Adrenal gland (tissue), 12 donors: ENCODE data around the gene NAV2. TPM values are rescaled to one million over a fixed set of nuclear protein-coding genes. Genes with fewer than 3 reads are reported as not detected.

Experiments used
- DNase-seq, 7 donors: peaks; one replicate each; pipeline ENCODE4 v3.0.0-alpha.2; 2019 to 2020
- H3K27ac ChIP-seq, 5 donors: fragments of 200-600 bp; sonication (generic) in 4 of 5; 1 replicate in 3 of 5; 2 replicates in 2 of 5; pipeline versions ENCODE4 v1.5.1 to v1.8.0; 2016 to 2020; ENCODE audit warnings: mild to moderate bottlenecking in 1 of 5
- H3K27me3 ChIP-seq: fragments of 200-600 bp; 2 replicates; pipeline ENCODE4 v1.8.0; 2021
- H3K36me3 ChIP-seq, 2 donors: fragments of 200-600 bp; replicated peaks in 1 of 2; 1 replicate in 1 of 2; 2 replicates in 1 of 2; pipeline versions ENCODE4 v1.5.1 to v1.8.0; 2018 to 2022
- H3K4me1 ChIP-seq, 2 donors: fragments of 200-600 bp; replicated peaks in 1 of 2; 1 replicate in 1 of 2; 2 replicates in 1 of 2; pipeline versions ENCODE4 v1.5.1 to v1.8.0; 2018 to 2021
- H3K4me3 ChIP-seq, 4 donors: fragments of 200-600 bp; sonication (generic) in 3 of 4; one replicate each; pipeline ENCODE4 v1.5.1; 2016 to 2018
- H3K9me3 ChIP-seq, 3 donors: fragments of 200-600 bp; sonication (generic) in 1 of 3; replicated peaks in 1 of 3; 1 replicate in 2 of 3; 2 replicates in 1 of 3; pipeline versions ENCODE4 v1.5.1 to v1.8.0; 2016 to 2021
- CTCF ChIP-seq, 6 experiments: fragments of 450-650 bp in 4 of 6; fragments of 200-600 bp in 2 of 6; sonication (generic) in 1 of 6; IDR thresholded peaks; 1 replicate in 5 of 6; 2 replicates in 1 of 6; pipeline versions ENCODE4 v1.5.1 to v1.8.0; 2016 to 2021; ENCODE audit warnings: antibody characterized with exemption in 6 of 6, mild to moderate bottlenecking in 2 of 6, moderate library complexity in 1 of 6
- POLR2A ChIP-seq, 2 donors: fragments of 450-650 bp; IDR thresholded peaks; one replicate each; pipeline ENCODE4 v1.6.1; 2017; ENCODE audit warnings: antibody characterized with exemption in 2 of 2, mild to moderate bottlenecking in 2 of 2, moderate library complexity in 1 of 2
- WGBS, 4 donors: extraction: QIAGEN DNeasy Blood & Tissue Kit in 2 of 4; methylation state at CpG; one replicate each; pipeline versions ENCODE4 v1.1.5 to v1.1.7; 2013 to 2017; 5-methylcytosine and 5-hydroxymethylcytosine counted together
- intact Hi-C, 2 donors: fragments of 100-400 bp; cut with DNase I; formaldehyde crosslinking; loops; one replicate each; pipeline versions ENCODE4 v1.14.1 to v1.15.0; 2022 to 2023
- polyA plus RNA-seq, 3 donors: library from polyadenylated mRNA; stranded (reverse); fragments of 200-250 nt in 2 of 3; fragments of 350-450 nt in 1 of 3; fragmentation: Illumina TruSeq in 1 of 3; extraction: RNeasy Lipid Tissue Mini Kit (QIAGEN cat#74804) in 1 of 3; gene quantifications; one replicate each; pipeline ENCODE4 v1.2.3, GENCODE V29; 2013 to 2014
- total RNA-seq, 9 donors: library from RNA; depleted of rRNA in 4 of 9; stranded (reverse); fragments of >200 nt in 4 of 9; fragments of 120-200 nt in 1 of 9; fragmentation: NEBNext Ultra II Directional in 1 of 9; extraction: Animal tissue kit (Norgen Biotek cat#: 25700) in 1 of 9; gene quantifications; one replicate each; pipeline versions ENCODE4 v1.1.0 to v1.2.4, GENCODE V29; 2013 to 2023
- donor health status: healthy with polysubstance abuse.
- donor health status: Bipolar disorder and iron deficiency.
- donor health status: DM: yes; HTN: yes; CAD: no.
- donor health status: DM: no; HTN: no; CAD: no.
- donor health status: DM: no; HTN: no; CAD: no.
- donor health status: DM: yes; HTN: yes; CAD: no.

NAV2 gene
- total and polyA plus RNA-seq, 12 donors = 1.6 to 9.2 (median 5.5) TPM

- intact Hi-C loops = no loop called here
- Histone ChIP-seq H3K4me1 (no peaks in the 10 kb centered on the region), H3K27me3 (no peaks in the 10 kb centered on the region), H3K4me3 (no peak overlapping the region), H3K9me3 (no peaks in the 10 kb centered on the region), H3K27ac (no peak overlapping the region), H3K36me3 (no peaks in the 10 kb centered on the region)
- no peak for DNase-seq
- WGBS, 4 donors = 65 to 72% (median 68%) methylated on average over 4 of the region's 4 CpGs
- TF ChIP-seq CTCF (IDR thresholded peaks at IDR 0.05) (no peak), POLR2A (IDR thresholded peaks at IDR 0.05) (no peak)
Measured at GRCh38 chr11:19961225-19961624, 248.6 kb downstream of the NAV2 start.

GRCh38 chr11:19962053-19962800 is 249.6 kb downstream of the NAV2 start:
- no peak overlapping the region for H3K27ac ChIP-seq
- TF ChIP-seq POLR2A (IDR thresholded peaks at IDR 0.05) (no peak), CTCF (IDR thresholded peaks at IDR 0.05) (no peak)
- H3K36me3 ChIP-seq = no peaks in the 10 kb centered on the region
- H3K9me3 ChIP-seq = no peaks in the 10 kb centered on the region
- no peaks in the 10 kb centered on the region for H3K4me1 ChIP-seq
- WGBS, 4 donors = 84 to 94% (median 90%) methylated on average over 4 of the region's 4 CpGs
- no peaks in the 10 kb centered on the region for H3K27me3 ChIP-seq
- H3K4me3 ChIP-seq = no peak overlapping the region
- DNase-seq = no peak
- intact Hi-C loops = no loop called here

GRCh38 chr11:19962801-19963175 is 250.2 kb downstream of the NAV2 start:
- DNase-seq = no peak
- Histone ChIP-seq H3K4me3 (no peak overlapping the region), H3K27ac (no peak overlapping the region), H3K36me3 (no peaks in the 10 kb centered on the region), H3K27me3 (no peaks in the 10 kb centered on the region), H3K4me1 (no peaks in the 10 kb centered on the region), H3K9me3 (no peaks in the 10 kb centered on the region)
- 91 to 98% (median 93%) methylated on average over 4 of the region's 4 CpGs for WGBS, 4 donors
- intact Hi-C loops = no loop called here
- TF ChIP-seq CTCF (IDR thresholded peaks at IDR 0.05) = no peak
- TF ChIP-seq POLR2A (IDR thresholded peaks at IDR 0.05) = no peak

GRCh38 chr11:19963697-19964387 is 251.2 kb downstream of the NAV2 start:
- TF ChIP-seq POLR2A (IDR thresholded peaks at IDR 0.05) (no peak), CTCF (IDR thresholded peaks at IDR 0.05) (no peak)
- Histone ChIP-seq H3K27ac (no peak overlapping the region), H3K9me3 (no peaks in the 10 kb centered on the region), H3K36me3 (no peaks in the 10 kb centered on the region), H3K4me1 (no peaks in the 10 kb centered on the region), H3K4me3 (no peak overlapping the region), H3K27me3 (no peaks in the 10 kb centered on the region)
- 85 to 90% (median 88%) methylated on average over 13 of the region's 13 CpGs for WGBS, 4 donors
- no peak for DNase-seq
- intact Hi-C loops = no loop called here
